Lower lobe of right lung (tissue), 2 donors: ENCODE results near the gene FAM120AOS. TPM values are rescaled to one million over a fixed set of nuclear protein-coding genes. Genes with fewer than 3 reads are reported as not detected.

Source experiments
- ATAC-seq, 2 donors: fragments of 200-7000 bp; cut with Tn5 transposase; one replicate each; pipeline ENCODE4 v1.9.1; 2020 to 2022; ENCODE audit warnings: mild to moderate bottlenecking in 2 of 2, moderate library complexity in 2 of 2
- DNase-seq: peaks from one replicate; pipeline ENCODE4 v3.0.0-alpha.2; 2020
- H3K27ac ChIP-seq: fragments of 200-600 bp; one replicate; pipeline ENCODE4 v1.8.0; 2022
- H3K27me3 ChIP-seq: fragments of 200-600 bp; one replicate; pipeline ENCODE4 v1.8.0; 2022; ENCODE audit warnings: low read depth
- H3K36me3 ChIP-seq: fragments of 200-600 bp; one replicate; pipeline ENCODE4 v1.8.0; 2022; ENCODE audit warnings: mild to moderate bottlenecking
- H3K4me1 ChIP-seq: fragments of 200-600 bp; one replicate; pipeline ENCODE4 v1.8.0; 2022
- H3K4me3 ChIP-seq: fragments of 200-600 bp; one replicate; pipeline ENCODE4 v1.8.0; 2022; ENCODE audit warnings: mild to moderate bottlenecking
- H3K9me3 ChIP-seq: fragments of 200-600 bp; one replicate; pipeline ENCODE4 v1.8.0; 2022
- intact Hi-C: fragments of 100-400 bp; cut with DNase I; formaldehyde crosslinking; loops from one replicate; pipeline ENCODE4 v1.11.0; 2022
- total RNA-seq: library from RNA; stranded (reverse); fragmentation: NEBNext Ultra II Directional; extraction: Animal tissue kit (Norgen Biotek cat#: 25700); gene quantifications from one replicate; pipeline ENCODE4 v1.2.1, GENCODE V29; 2021
- TF ChIP-seq, protein P1 (sequence below): fragments of 200-600 bp; IDR thresholded peaks from one replicate; pipeline ENCODE4 v1.8.0; 2022; ENCODE audit warnings: antibody characterized with exemption, mild to moderate bottlenecking
- donor health status: DM: no; HTN: yes; CAD: no; lungs with severe emphysema.

The FAM120AOS gene
- total RNA-seq, 1 donor from 2014 or later, result 45.0 TPM

GRCh38 chr9:93464876-93465275 lies 11.5 kb upstream of the FAM120AOS start:
- Histone ChIP-seq H3K4me1 (peaks cover 91% of the 10 kb centered on the region), H3K27ac (peak overlapping the region; percentile 46), H3K36me3 (no peaks in the 10 kb centered on the region), H3K9me3 (no peaks in the 10 kb centered on the region), H3K27me3 (no peaks in the 10 kb centered on the region), H3K4me3 (no peak overlapping the region)
- intact Hi-C loops, result no loop called here
- no peak for ATAC-seq
- TF ChIP-seq, protein P1, sequence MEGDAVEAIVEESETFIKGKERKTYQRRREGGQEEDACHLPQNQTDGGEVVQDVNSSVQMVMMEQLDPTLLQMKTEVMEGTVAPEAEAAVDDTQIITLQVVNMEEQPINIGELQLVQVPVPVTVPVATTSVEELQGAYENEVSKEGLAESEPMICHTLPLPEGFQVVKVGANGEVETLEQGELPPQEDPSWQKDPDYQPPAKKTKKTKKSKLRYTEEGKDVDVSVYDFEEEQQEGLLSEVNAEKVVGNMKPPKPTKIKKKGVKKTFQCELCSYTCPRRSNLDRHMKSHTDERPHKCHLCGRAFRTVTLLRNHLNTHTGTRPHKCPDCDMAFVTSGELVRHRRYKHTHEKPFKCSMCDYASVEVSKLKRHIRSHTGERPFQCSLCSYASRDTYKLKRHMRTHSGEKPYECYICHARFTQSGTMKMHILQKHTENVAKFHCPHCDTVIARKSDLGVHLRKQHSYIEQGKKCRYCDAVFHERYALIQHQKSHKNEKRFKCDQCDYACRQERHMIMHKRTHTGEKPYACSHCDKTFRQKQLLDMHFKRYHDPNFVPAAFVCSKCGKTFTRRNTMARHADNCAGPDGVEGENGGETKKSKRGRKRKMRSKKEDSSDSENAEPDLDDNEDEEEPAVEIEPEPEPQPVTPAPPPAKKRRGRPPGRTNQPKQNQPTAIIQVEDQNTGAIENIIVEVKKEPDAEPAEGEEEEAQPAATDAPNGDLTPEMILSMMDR, result no peak
- no peak for DNase-seq

- TF ChIP-seq, protein P1, result no peak
- Histone ChIP-seq H3K4me1 (peaks cover 91% of the 10 kb centered on the region), H3K27ac (peak overlapping the region; percentile 46), H3K4me3 (no peak overlapping the region), H3K36me3 (no peaks in the 10 kb centered on the region), H3K9me3 (no peaks in the 10 kb centered on the region), H3K27me3 (no peaks in the 10 kb centered on the region)
- ATAC-seq (peak in 1 of 2 donors; percentile 31), DNase-seq (no peak)
- intact Hi-C loops, result no loop called here
Measured at GRCh38 chr9:93464395-93464794, 11.0 kb upstream of the FAM120AOS start.

DNA sequence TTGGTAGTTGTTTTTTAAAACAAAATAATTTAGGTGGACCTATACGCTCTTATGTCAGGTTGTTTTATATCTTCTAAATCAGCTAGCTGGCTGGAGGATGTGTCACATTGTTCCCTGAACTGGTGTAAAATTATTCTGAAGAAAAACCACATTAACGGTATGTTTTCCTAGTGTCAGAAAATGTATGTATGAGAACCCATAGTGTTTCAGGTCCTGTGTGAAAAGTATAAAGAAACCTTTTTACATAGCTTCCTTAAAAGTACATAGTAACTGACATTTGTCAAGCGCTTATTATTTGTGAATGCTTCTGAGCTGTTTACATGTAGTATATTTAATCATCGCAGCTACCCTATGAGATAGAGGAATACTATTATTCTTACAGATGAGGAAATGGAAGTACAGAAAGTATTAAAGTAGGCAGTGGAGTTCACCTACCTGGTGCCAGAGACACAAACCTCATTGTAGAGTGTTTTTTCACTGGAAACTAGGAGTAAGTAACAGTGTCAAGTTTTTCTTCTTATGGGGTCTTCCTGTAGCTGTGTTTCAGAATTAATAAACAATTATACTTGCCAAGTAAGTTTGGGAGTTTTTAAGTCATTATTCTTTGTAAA lies 10.4 kb upstream of the FAM120AOS start:
- Histone ChIP-seq H3K27me3 (no peaks in the 10 kb centered on the region), H3K9me3 (no peaks in the 10 kb centered on the region), H3K4me3 (no peak overlapping the region), H3K27ac (peak overlapping the region; percentile 46), H3K4me1 (peaks cover 91% of the 10 kb centered on the region), H3K36me3 (no peaks in the 10 kb centered on the region)
- ATAC-seq (no peak), DNase-seq (no peak)
- TF ChIP-seq, protein P1, result no peak
- intact Hi-C loops, result no loop called here

- Histone ChIP-seq H3K4me1 (peaks cover 91% of the 10 kb centered on the region), H3K9me3 (no peaks in the 10 kb centered on the region), H3K36me3 (no peaks in the 10 kb centered on the region), H3K27ac (no peak overlapping the region), H3K4me3 (no peak overlapping the region), H3K27me3 (no peaks in the 10 kb centered on the region)
- no peak for DNase-seq
- TF ChIP-seq, protein P1, result no peak
- intact Hi-C loops, result no loop called here
- ATAC-seq, result no peak
Measured at GRCh38 chr9:93461821-93462220, 8.4 kb upstream of the FAM120AOS start.

GRCh38 chr9:93461414-93461743 lies 8.0 kb upstream of the FAM120AOS start:
- intact Hi-C loops, result no loop called here
- TF ChIP-seq, protein P1, result no peak

More at GRCh38 chr9:93461414-93461743, 8.0 kb upstream of the FAM120AOS start:
- ATAC-seq, result no peak
- no peak overlapping the region for H3K27ac ChIP-seq
- no peaks in the 10 kb centered on the region for H3K36me3 ChIP-seq
- no peaks in the 10 kb centered on the region for H3K9me3 ChIP-seq
- peaks cover 91% of the 10 kb centered on the region for H3K4me1 ChIP-seq
- no peaks in the 10 kb centered on the region for H3K27me3 ChIP-seq
- no peak overlapping the region for H3K4me3 ChIP-seq
- DNase-seq, result no peak
